Tibial nerve (tissue), 4 donors: ENCODE measurements around the gene PANK4.

Experiments used
- CTCF ChIP-seq, 5 experiments: fragments of 200-600 bp in 3 of 5; fragments of 450-650 bp in 2 of 5; sonication (generic) in 3 of 5; IDR thresholded peaks; one replicate each; pipeline ENCODE4 v1.5.1; 2016 to 2019; ENCODE audit warnings: antibody characterized with exemption in 5 of 5, mild to moderate bottlenecking in 3 of 5, moderate library complexity in 2 of 5
- EP300 ChIP-seq, 2 donors: sonication (generic); formaldehyde crosslinking; IDR thresholded peaks; one replicate each; pipeline ENCODE4 v1.6.1; 2017; ENCODE audit warnings: antibody characterized with exemption in 2 of 2, mild to moderate bottlenecking in 1 of 2
- POLR2A ChIP-seq, 2 donors: fragments of 450-650 bp; IDR thresholded peaks; one replicate each; pipeline ENCODE4 v1.6.1; 2017; ENCODE audit warnings: antibody characterized with exemption in 2 of 2, mild to moderate bottlenecking in 2 of 2, moderate library complexity in 2 of 2

- TF ChIP-seq CTCF (IDR thresholded peaks at IDR 0.05) (no peak), POLR2A (IDR thresholded peaks at IDR 0.05) (no peak), EP300 (IDR thresholded peaks at IDR 0.05) (no peak)
These were observed 21.0 kb upstream of the PANK4 start for GRCh38 chr1:2547210-2548067.
